Stimulated activated CD8-positive, alpha-beta memory T cell treated with anti-CD3 and anti-CD28 coated beads, Interleukin-7, amount 100 ng/mL, for 4 hours (primary cell): ENCODE results near the gene PPP1R12B.
"Not testable (repeated sequence)": the region's sequence is repeated elsewhere in the genome, so short reads cannot be mapped to it uniquely, and the experiment has no call there.

ENCODE experiments used
- DNase-seq, 2 donors: peaks; one replicate each; pipeline ENCODE4 v3.0.0-alpha.2; 2020; ENCODE audit warnings: low read depth in 2 of 2

Gene PPP1R12B

DNA sequence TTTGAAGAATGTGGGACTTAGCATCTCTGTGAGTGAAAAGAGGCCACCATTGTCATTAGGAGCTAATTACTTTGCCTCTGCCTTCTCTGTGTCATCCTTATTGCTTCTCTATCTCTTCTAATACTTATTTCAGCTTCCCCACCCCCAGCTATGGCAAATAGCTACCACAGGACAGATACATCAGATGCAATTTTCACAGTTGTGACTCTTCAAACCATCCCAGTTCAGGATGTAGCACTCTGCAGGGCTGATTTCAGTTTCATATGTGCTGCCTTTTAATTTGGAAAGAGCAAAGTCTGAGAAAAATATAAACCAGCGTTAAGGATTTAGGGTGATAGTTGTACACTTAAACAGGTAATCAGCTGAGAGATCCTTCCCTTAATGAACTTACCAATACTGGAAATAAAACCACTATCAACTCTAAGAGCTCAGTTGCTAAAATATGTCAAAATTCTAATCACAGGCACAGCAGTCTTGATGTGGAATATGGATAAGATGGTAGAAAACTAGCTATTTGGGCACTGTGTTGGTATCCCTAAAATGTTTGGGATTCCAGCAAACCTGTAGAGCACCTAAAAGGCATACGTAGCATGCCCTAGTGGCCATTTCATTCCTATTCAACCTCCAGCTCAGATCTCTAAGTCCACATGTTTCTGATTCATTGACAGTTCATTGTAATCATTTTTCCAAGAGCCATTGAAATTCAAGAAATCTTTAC, 213.4 kb downstream of the PPP1R12B start:
- DNase-seq: no peak

- no peak for DNase-seq
Measured at GRCh38 chr1:202562444-202563060, 214.1 kb downstream of the PPP1R12B start.

DNA sequence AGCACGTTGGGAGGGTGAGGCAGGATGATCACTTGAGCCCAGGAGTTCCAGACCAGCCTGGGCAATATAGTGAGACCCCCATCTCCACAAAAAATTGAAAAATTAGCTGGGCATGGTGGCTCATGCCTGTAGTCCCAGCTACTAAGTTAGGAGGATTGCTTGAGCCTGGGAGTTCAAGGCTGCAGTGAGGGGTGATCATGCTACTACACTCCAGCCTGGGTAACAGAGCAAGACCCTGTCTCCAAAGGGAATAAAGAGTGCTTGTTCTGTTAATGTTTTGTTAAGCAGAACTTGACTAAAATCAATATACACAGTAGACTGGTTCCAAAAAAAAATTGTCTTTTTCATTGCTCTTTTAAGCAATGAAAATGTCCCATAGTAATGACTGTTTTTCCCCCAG, 215.3 kb downstream of the PPP1R12B start:
- no peak for DNase-seq

DNA sequence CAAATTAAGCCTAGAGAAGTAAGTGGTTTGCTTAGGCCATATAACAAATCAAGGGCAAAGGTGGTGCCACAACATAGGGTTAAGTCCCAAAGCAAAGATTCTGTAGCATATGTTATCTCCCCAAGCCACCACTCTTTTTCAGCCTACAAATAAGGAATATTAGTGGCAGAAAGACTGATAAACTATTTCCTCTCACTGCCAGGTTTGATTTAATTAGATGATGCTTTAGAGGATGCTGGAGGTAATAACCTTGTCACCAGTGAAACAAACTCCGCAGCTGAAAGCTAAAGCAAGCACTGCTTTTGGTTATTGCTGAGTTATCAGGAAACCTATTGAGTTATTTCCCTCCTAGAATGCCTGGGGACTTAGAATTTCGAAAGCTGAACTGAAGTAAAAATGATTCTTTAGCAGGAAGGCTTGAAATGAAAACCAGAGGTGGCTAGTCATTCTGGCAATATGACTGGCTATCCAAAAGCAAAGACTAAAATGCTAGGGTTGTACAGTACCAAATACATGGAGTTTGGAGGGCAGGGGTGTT, 216.5 kb downstream of the PPP1R12B start:
- DNase-seq: no peak

DNA sequence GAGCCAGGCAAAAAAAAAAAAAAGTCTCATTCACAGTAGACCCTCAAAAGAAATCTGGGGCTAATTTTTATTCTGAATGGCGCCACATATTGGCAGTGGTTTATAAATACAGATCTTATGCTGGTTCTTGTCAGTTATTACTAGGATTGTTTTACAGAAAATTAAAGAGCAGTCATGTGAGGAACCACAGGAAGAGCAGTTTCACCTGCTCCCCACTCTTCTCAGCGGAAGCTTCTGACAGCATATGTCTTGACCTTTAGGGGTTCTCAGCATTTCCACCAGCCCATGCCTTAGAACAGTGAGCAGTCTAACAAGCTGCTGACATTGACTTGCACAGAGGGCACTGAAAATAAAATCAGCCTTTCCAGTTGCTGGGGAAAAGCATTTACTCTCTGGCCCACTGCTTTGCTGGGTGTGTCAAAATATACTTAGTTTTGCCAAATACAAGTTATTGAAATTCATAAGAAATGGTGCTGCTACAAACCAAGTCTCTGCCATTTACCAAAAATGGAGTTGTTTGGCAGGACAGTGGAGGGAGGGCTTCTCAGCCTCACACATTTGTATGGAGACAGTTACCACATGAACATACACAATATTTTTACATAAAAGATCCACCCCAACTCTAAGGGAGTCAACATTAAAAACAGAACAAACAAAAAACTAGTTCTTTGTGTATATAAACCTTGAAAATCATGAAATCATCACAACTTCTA, 217.5 kb downstream of the PPP1R12B start:
- no peak for DNase-seq

DNA sequence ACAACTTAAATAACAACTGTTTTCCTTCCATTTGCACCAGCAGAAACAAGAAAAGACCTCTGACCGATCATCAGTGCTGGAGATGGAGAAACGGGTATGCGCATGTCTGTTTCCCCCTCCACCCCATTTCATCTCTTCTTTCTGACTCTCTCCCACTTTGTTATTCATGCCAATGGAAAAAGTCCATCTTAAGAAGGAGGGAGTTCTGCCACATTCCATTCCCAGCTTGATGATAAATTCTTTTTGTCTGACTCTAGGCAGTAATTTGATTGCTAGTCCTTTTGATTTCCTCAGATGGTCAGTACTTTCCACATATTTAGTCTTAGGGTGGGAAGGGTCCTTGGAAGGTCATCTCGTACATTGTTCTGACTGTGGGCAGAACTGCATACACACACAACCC, 219.2 kb downstream of the PPP1R12B start:
- DNase-seq: no peak

GRCh38 chr1:202568410-202568809, 219.9 kb downstream of the PPP1R12B start:
- no peak for DNase-seq

GRCh38 chr1:202568826-202569225, 220.3 kb downstream of the PPP1R12B start:
- no peak for DNase-seq

GRCh38 chr1:202569393-202570322, 221.2 kb downstream of the PPP1R12B start:
- no peak for DNase-seq

DNA sequence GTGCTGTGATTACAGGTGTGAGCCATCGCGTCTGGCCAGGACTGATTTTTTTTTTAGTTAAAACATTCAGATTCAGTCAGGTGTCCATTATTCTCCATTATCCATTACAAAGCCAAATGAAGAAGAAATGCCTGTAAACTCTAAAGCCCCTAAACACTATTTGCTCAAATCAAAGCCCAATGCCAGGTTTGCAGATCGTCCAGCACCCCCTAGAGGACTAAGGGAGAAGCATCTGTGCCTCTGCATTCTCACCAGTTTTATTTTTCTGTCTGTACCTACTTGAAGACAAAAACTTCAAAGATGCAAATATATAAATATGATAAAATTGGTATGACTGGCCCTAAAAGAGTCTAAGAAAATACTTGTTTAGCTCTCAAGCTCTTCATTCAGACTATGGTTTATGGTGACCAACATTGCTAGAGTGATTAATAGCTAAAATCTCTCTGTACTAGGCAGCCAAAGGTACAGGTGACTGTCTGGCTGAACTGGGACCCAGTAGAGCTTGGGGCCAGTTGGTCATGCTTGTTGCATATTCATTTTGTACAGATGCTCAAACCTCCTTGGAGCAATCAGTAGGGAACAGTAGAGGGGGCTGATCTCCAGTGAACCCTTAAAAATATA, 223.3 kb downstream of the PPP1R12B start:
- DNase-seq: no peak

DNA sequence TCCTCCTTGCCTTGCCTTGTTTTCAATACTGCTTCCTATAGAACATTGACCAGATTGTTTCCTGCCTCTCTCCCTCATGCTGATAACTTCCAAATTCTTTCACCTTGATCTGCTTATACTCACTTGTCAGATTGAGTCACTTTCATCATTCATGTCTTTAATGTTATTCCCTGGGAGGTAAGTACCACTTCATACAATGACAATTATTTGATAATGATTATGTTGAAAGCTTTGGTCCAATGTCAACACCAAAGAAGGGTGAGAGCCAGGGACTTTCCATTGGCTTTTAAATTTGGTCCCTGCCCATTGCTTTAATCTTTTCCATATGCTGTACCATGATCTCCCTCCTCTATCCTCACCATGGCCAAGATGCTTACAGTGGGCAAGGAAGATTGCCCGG, 224.4 kb downstream of the PPP1R12B start:
- no peak for DNase-seq

DNA sequence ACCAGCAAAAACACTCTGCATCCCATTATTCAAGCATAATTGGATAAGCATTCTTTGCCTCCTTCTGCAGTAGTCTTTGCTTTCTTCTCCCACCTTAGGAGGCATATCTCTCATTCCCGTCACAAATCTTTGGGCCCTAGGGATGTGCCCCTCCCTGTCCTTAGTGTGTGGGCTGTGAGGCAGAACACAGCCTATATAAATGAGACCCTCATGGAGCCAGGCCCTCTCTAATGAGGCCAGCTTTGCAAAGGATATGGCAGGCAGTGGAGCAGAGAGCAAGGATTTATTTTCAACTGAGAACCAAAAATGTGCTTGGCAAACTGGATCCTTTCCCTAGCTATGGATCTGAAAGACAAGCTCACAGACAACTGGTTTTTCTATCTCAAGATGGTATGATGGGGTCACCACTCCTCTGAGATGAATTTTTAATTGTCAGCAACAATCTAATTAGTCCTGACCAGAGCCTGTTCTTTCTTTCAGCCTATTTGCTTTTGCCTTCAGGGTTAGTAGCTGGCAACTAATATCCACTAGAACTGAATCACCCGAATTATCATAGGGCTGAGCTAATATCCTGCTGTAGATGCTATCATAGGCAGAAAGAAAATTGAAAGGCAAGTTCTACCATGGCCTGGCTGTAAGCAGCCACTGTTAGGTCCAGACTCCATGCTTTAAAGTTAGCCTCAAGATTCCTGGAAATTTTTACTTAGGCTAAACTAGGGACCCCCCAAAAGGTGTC, 227.6 kb downstream of the PPP1R12B start:
- DNase-seq: no peak

GRCh38 chr1:202576816-202577215, 228.3 kb downstream of the PPP1R12B start:
- no peak for DNase-seq

DNA sequence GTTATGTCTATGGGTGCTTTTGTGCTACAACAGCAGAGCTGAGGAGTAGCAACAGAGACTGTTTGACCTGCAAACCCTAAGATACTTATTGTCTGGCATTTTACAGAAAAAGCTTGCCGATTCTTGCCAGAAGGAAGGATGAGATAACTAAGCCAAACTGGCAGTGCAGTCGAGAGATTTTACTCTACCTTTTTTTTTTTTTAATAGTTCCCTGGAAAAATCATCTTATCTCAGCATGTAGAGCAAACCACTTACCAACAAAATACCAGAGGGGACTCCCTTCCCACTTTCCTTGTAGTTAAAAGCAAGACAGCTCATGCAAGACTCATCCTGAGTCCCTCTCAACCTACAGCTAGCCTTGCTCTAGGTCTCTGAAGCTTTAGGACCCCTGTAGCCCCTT, 228.9 kb downstream of the PPP1R12B start:
- no peak for DNase-seq

DNA sequence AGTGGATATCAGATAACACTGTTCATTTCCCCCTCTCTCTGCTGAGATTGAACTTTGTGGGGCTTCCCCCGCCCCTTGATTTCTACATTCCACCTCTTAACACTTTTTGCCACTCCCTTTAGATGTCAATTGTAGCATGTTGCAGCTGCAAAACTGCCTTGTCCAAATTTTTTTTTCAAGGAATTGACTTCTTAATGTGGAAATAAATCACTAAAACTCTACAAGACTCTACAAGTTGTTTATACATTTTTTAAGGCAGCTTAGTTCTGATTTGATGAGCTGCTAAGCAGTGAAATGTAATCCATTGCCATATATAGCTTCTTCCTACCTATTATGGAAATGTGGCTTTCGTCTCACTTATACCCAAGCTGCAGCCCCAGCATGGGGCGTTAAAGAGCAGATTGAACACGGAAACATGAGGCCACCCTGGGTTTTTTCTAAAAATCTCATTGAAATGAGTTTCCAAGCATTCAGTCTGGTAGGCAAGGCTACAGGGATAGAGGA, 229.6 kb downstream of the PPP1R12B start:
- DNase-seq: no peak

DNA sequence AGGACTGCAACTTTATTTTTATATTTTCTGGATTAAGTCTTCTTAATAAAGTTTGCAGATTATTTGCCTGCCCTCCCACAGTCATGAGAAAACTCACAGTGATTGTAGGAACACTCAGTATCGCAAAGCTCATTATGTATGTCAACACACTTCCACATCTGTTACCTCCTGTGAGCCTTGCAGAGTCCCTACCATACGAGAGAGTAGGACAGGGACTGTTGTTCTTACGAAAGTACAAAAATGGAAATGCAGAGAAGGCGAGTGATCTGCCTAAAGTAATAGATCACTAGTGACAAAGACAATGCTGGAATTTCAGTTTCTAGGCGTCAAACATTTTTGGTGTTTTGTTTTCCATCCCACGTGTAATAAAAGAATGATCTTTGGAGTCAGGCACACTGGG, 230.1 kb downstream of the PPP1R12B start:
- DNase-seq: no peak

GRCh38 chr1:202579806-202580205, 231.3 kb downstream of the PPP1R12B start:
- DNase-seq: no peak

GRCh38 chr1:202580619-202581018, 232.1 kb downstream of the PPP1R12B start:
- DNase-seq: no peak

GRCh38 chr1:202582350-202582749, 233.9 kb downstream of the PPP1R12B start:
- DNase-seq: not testable (repeated sequence)
